SH-SY5Y (cell line): ENCODE data around the gene CYP2A6.

Experiments
- GATA2 ChIP-seq: IDR thresholded peaks from 2 replicates; pipeline ENCODE4 v1.6.1; 2011; ENCODE audit warnings: mild to moderate bottlenecking, low read depth, low read length
- GATA3 ChIP-seq: IDR thresholded peaks from 2 replicates; pipeline ENCODE4 v1.6.1; 2011; ENCODE audit warnings: low read depth, mild to moderate bottlenecking, low read length, moderate library complexity

DNA sequence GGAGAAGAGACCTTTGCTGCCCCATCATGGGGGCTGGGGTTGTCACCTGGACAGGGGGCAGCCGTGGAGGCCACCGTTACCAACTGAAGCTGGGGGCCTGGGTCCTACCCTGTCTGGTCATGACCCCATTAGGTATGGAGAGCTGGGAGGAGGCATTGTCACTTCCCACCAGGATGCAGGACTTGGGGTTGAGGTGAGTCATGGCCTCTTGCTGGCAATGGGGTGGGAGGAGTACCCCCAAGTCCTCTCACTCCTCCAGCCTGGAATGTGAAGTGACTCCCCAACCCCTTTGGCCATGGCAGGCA lies 42.3 kb downstream of the CYP2A6 start:
- TF ChIP-seq GATA2: no peak
- no peak for TF ChIP-seq GATA3
